Effector memory CD4-positive, alpha-beta T cell (primary cell): Measurements from ENCODE around the gene ITGA1.
"Not testable (repeated sequence)": the region's sequence is repeated elsewhere in the genome, so short reads cannot be mapped to it uniquely, and the experiment has no call there.

Experiments used
- DNase-seq, 3 donors: peaks; one replicate each; pipeline ENCODE4 v3.0.0-alpha.2; 2020
- H3K27ac ChIP-seq: 2 replicates; pipeline ENCODE4 v1.7.0; 2013; ENCODE audit warnings: mild to moderate bottlenecking, low read length, moderate library complexity; ENCODE audit not compliant: insufficient read depth, poor library complexity, severe bottlenecking
- H3K27me3 ChIP-seq: replicated peaks from 2 replicates; pipeline ENCODE4 v1.7.0; 2013; ENCODE audit warnings: mild to moderate bottlenecking, low read length; ENCODE audit not compliant: insufficient read depth, control insufficient read depth, poor library complexity, severe bottlenecking
- H3K36me3 ChIP-seq: 2 replicates; pipeline ENCODE4 v1.7.0; 2013; ENCODE audit warnings: mild to moderate bottlenecking, low read length, moderate library complexity; ENCODE audit not compliant: control insufficient read depth, insufficient read depth
- H3K4me1 ChIP-seq: 2 replicates; pipeline ENCODE4 v1.7.0; 2013; ENCODE audit warnings: low read length, mild to moderate bottlenecking; ENCODE audit not compliant: control insufficient read depth, insufficient read depth, poor library complexity, severe bottlenecking
- H3K4me3 ChIP-seq: 2 replicates; pipeline ENCODE4 v1.7.0; 2013; ENCODE audit warnings: low read length, low read depth, mild to moderate bottlenecking; ENCODE audit not compliant: insufficient read depth, poor library complexity, severe bottlenecking
- H3K9me3 ChIP-seq: 2 replicates; pipeline ENCODE4 v1.7.0; 2013; ENCODE audit warnings: mild to moderate bottlenecking, low read length, moderate library complexity; ENCODE audit not compliant: control insufficient read depth

The ITGA1 gene

GRCh38 chr5:52838326-52839015 lies 50.8 kb downstream of the ITGA1 start:
- no peak for DNase-seq
- no peaks in the 10 kb centered on the region for H3K27me3 ChIP-seq
- H3K36me3 ChIP-seq, result no peaks in the 10 kb centered on the region
- H3K4me3 ChIP-seq, result no peak overlapping the region
- no peaks in the 10 kb centered on the region for H3K4me1 ChIP-seq
- no peak overlapping the region for H3K27ac ChIP-seq
- no peaks in the 10 kb centered on the region for H3K9me3 ChIP-seq

- no peak for DNase-seq
- no peaks in the 10 kb centered on the region for H3K4me1 ChIP-seq
- H3K27ac ChIP-seq, result no peak overlapping the region
- no peak overlapping the region for H3K4me3 ChIP-seq
- no peaks in the 10 kb centered on the region for H3K27me3 ChIP-seq
- no peaks in the 10 kb centered on the region for H3K36me3 ChIP-seq
- no peaks in the 10 kb centered on the region for H3K9me3 ChIP-seq
These were observed 51.6 kb downstream of the ITGA1 start for GRCh38 chr5:52839285-52839684.

GRCh38 chr5:52840277-52841050 lies 52.7 kb downstream of the ITGA1 start:
- no peak for DNase-seq
- Histone ChIP-seq H3K27ac (no peak overlapping the region), H3K4me3 (no peak overlapping the region), H3K9me3 (no peaks in the 10 kb centered on the region), H3K4me1 (no peaks in the 10 kb centered on the region), H3K27me3 (no peaks in the 10 kb centered on the region), H3K36me3 (no peaks in the 10 kb centered on the region)

GRCh38 chr5:52841114-52841513 lies 53.4 kb downstream of the ITGA1 start:
- Histone ChIP-seq H3K4me3 (no peak overlapping the region), H3K27me3 (no peaks in the 10 kb centered on the region), H3K4me1 (no peaks in the 10 kb centered on the region), H3K9me3 (no peaks in the 10 kb centered on the region), H3K36me3 (no peaks in the 10 kb centered on the region), H3K27ac (no peak overlapping the region)
- DNase-seq, result no peak

GRCh38 chr5:52842111-52842510 lies 54.4 kb downstream of the ITGA1 start:
- no peaks in the 10 kb centered on the region for H3K27me3 ChIP-seq
- no peaks in the 10 kb centered on the region for H3K9me3 ChIP-seq
- H3K36me3 ChIP-seq, result no peaks in the 10 kb centered on the region
- no peak overlapping the region for H3K4me3 ChIP-seq
- no peak for DNase-seq
- H3K4me1 ChIP-seq, result no peaks in the 10 kb centered on the region
- no peak overlapping the region for H3K27ac ChIP-seq

GRCh38 chr5:52844885-52845284 lies 57.2 kb downstream of the ITGA1 start:
- no peaks in the 10 kb centered on the region for H3K4me1 ChIP-seq
- H3K27ac ChIP-seq, result no peak overlapping the region
- H3K4me3 ChIP-seq, result no peak overlapping the region
- H3K27me3 ChIP-seq, result no peaks in the 10 kb centered on the region
- H3K36me3 ChIP-seq, result no peaks in the 10 kb centered on the region
- no peaks in the 10 kb centered on the region for H3K9me3 ChIP-seq
- no peak for DNase-seq

GRCh38 chr5:52846182-52846842 lies 58.6 kb downstream of the ITGA1 start:
- no peaks in the 10 kb centered on the region for H3K9me3 ChIP-seq
- no peaks in the 10 kb centered on the region for H3K27me3 ChIP-seq
- H3K27ac ChIP-seq, result no peak overlapping the region
- DNase-seq, result no peak
- H3K4me3 ChIP-seq, result no peak overlapping the region
- no peaks in the 10 kb centered on the region for H3K36me3 ChIP-seq
- H3K4me1 ChIP-seq, result no peaks in the 10 kb centered on the region

- H3K9me3 ChIP-seq, H3K27ac ChIP-seq, H3K4me1 ChIP-seq, DNase-seq, H3K4me3 ChIP-seq, H3K27me3 ChIP-seq, H3K36me3 ChIP-seq: not testable (repeated sequence)
These were observed 61.0 kb downstream of the ITGA1 start for GRCh38 chr5:52848688-52849087.

- H3K9me3 ChIP-seq, result no peaks in the 10 kb centered on the region
- H3K4me1 ChIP-seq, result no peaks in the 10 kb centered on the region
- no peak overlapping the region for H3K27ac ChIP-seq
- DNase-seq, result no peak
- H3K4me3 ChIP-seq, result no peak overlapping the region
- H3K27me3 ChIP-seq, result no peaks in the 10 kb centered on the region
- H3K36me3 ChIP-seq, result no peaks in the 10 kb centered on the region
These were observed 61.8 kb downstream of the ITGA1 start for GRCh38 chr5:52849544-52849943.

- Histone ChIP-seq H3K4me1 (no peaks in the 10 kb centered on the region), H3K27ac (no peak overlapping the region), H3K36me3 (no peaks in the 10 kb centered on the region), H3K27me3 (no peaks in the 10 kb centered on the region), H3K9me3 (no peaks in the 10 kb centered on the region), H3K4me3 (no peak overlapping the region)
- no peak for DNase-seq
These were observed 65.9 kb downstream of the ITGA1 start for GRCh38 chr5:52853650-52854049.
